GM10266 (cell line): ENCODE measurements around the gene ZMIZ1.
A peak's percentile ranks its signal among the peaks of the same experiment; 100 is the strongest.

Source experiments
- DNase-seq: peaks from one replicate; pipeline ENCODE4 v3.0.0; 2012; ENCODE audit errors: extremely low spot score
- TF ChIP-seq, protein P1 (sequence below): IDR thresholded peaks from 2 replicates; pipeline ENCODE4 v1.5.1; 2012; ENCODE audit warnings: mild to moderate bottlenecking, low read depth; ENCODE audit not compliant: control insufficient read depth, insufficient read depth; ENCODE audit errors: missing control alignments

Gene ZMIZ1

DNA sequence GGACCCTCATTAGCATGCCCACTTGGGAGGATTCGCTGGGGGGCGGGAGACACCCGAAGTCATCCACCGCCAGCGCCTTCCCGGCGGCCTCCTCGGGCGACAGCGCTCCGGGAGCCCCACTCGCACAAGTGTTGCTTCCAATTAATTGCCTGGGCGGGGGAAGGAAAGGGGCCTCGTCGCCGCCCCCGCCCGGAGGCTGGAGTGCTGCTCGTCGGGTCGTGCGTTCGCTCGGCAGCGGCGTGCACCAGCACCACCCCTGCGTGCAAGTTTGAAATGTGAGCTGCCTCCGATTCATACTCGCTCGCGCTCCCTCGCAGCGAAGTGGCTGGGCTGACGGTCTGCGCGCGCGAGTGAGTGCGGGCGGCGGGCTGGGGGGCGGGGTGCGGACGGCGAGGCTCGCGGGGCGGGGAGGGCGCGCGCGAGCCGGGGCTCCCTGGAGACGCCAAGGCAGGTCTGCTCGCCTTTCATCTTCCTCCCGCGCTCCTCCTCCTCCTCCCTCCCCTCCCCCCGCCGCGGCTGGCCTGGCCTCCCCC, 173.9 kb downstream of the ZMIZ1 start:
- TF ChIP-seq, protein P1, sequence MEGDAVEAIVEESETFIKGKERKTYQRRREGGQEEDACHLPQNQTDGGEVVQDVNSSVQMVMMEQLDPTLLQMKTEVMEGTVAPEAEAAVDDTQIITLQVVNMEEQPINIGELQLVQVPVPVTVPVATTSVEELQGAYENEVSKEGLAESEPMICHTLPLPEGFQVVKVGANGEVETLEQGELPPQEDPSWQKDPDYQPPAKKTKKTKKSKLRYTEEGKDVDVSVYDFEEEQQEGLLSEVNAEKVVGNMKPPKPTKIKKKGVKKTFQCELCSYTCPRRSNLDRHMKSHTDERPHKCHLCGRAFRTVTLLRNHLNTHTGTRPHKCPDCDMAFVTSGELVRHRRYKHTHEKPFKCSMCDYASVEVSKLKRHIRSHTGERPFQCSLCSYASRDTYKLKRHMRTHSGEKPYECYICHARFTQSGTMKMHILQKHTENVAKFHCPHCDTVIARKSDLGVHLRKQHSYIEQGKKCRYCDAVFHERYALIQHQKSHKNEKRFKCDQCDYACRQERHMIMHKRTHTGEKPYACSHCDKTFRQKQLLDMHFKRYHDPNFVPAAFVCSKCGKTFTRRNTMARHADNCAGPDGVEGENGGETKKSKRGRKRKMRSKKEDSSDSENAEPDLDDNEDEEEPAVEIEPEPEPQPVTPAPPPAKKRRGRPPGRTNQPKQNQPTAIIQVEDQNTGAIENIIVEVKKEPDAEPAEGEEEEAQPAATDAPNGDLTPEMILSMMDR, result no peak
- DNase-seq, result peak; percentile 87

DNA sequence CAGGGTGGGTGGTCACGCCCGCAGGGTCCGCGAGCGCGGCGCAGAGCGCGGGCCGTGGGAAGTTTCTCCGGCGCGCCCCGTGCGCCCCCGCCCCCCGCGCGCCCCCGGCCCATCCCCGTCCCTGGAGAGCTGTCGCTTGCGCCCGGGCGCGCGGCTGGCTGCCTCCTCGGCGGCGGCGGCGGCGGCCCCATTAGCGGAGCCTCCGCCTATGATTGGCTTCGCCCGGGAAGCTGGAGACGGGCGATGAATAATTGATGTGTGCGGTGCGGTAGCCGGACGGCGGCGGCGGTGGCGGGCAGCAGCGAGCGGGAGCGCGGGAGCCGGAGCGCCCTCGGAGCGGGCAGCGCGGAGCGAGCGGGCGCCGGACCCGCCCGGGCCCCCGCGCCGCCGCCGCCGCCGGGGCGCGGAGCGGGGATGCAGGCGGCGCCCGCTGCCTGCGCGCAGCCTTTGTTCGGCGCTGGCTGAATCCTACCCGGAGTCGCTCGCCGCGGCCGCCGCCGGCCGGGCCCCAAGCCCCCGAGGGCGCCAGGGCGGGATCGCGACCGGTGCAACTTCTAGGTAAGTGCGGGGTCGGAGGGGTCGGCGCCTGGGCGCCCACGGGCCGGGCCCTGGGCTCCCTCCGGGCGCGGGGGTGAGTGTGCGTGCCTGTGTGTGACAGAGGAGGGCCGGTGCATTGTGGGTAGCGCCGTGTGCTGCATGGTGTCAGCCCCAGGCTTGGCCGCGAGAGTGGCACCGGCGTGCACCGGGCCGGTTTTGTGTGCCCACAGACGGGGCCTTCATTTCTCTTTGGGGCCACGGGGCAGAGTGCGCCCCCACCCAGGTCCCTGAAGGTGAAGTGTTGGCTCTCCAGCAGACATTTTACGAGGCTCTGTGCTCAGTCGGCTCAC, 174.7 kb downstream of the ZMIZ1 start:
- TF ChIP-seq, protein P1, result peak; percentile 4
- DNase-seq, result peak; percentile 80

DNA sequence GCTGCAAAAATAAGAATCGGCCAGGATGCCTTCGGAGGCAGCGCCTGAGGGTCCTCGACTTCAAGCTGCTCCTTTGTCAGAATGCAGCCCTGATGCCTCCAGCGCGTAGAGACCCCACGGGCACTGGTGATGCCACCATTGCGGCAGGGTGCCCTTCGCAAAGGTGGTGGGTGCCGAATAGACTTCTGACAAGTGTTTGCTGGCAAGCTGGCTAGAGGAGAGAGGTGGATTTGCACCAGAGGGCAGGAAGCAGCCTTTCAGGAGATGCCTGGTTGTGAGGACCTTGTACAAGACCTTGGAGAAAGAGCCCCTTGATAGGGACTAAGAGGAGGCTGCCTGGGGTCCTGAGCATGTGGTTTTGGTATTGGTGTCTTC, 175.3 kb downstream of the ZMIZ1 start:
- no peak for DNase-seq
- TF ChIP-seq, protein P1, result no peak

DNA sequence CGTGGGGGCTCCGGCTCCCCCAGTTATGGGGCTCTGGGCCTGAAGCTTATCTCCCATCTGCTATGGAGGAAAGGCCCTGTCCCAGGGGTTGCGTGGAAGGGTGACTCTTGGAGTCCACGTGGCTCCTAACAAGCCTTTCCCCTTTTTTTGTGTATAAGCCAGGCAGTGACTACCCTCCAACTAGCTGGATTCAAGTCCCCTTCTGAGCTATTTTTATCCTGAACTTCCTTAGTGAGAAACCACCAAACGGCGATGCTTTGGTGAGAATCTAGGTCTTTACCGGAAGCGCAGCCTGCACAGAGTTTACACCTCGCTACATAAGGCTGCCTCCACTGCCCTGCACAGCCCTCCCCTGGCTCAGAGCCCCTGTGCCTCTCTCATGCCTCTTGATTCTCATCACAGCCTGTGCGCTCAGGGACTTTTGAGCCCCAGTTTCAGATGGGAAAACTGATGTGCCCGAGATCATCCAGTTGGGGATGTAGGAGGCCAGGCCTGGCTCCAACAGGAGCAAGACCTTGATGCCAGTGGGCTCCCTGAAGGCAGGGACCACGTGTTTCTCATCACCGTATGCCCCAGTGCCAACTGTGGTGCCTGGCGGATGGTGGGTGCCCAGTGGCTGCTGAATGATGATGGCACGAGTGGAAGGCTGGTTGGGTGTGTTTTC, 176.2 kb downstream of the ZMIZ1 start:
- peak; percentile 73 for DNase-seq
- TF ChIP-seq, protein P1, result no peak

DNA sequence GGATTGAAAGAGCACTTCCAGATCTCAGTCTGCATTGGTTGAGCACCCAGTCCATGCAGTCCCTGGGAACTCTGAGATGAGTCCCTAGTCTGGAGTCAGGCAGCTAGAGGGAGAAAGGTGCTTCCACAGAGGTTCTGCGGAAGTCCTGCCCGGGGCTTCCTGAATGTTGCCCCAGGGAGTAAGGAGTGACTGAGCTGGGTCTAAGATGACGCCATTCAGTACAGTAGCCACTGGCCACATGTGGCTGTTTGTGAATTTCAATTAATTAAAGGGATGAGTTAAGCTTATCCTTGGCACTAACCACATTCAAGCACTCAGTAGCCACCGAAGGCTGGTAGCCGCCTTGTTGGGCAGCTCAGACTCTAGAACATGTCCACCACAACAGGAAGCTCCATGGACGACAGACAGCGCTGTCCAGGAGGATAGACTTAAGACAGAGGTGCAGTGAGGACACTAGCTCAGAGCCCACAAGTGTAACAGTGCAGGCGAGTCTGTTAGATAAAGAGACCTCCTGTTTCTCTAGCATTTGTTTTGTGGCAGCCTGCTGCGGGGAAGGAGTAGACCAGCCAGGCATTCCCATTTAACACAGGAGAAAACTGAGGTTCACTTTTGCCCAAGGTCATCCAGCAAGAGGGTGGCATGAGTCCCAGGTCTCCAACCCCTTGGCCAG, 176.9 kb downstream of the ZMIZ1 start:
- TF ChIP-seq, protein P1, result no peak
- DNase-seq, result no peak

DNA sequence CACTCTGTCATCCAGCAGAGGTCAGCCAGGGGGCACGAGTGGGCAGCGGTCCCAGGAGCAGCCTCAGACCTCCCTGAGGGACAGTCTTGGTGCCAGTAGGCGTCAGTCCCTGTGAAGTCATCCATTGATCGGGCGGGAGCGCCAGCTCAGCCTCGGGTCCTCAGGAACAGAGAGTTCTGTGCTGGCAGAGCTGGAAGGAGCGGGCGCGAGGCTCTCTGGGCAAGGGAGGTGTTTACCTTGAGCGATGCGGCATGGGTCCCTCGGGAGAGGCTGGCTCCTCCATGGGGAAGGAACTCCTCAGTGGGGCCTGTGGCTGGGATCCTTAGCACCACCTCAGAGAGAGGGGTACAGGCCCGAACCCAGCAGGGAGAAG, 177.4 kb downstream of the ZMIZ1 start:
- DNase-seq, result no peak
- TF ChIP-seq, protein P1, result peak; percentile 9
